H1 (cell line): ENCODE measurements around the gene ARID5B. TPM values are rescaled to one million over a fixed set of nuclear protein-coding genes. Genes with fewer than 3 reads are reported as not detected.

ENCODE experiments used
- HDAC2 ChIP-seq, 2 experiments: fragments of 300-600 bp in 1 of 2; sonication (generic) in 1 of 2; IDR thresholded peaks; 2 replicates each; pipeline ENCODE4 v1.6.1; 2011 to 2012; ENCODE audit warnings: low read depth in 2 of 2, low read length in 2 of 2, mild to moderate bottlenecking in 2 of 2, moderate library complexity in 2 of 2, borderline replicate concordance in 1 of 2, inconsistent platforms in 1 of 2
- KDM1A ChIP-seq: fragments of 200-600, 300-600 bp; sonication (generic); IDR thresholded peaks from 2 replicates; pipeline ENCODE4 v1.7.1; 2016; ENCODE audit warnings: mild to moderate bottlenecking, low read length, borderline replicate concordance
- RNF2 ChIP-seq: fragments of 200-900, 300-1000 bp; sonication (generic); IDR thresholded peaks from 2 replicates; pipeline ENCODE4 v1.7.1; 2016; ENCODE audit warnings: borderline replicate concordance, low read depth, mild to moderate bottlenecking, antibody characterized with exemption, low read length; ENCODE audit not compliant: poor library complexity, severe bottlenecking; ENCODE audit errors: missing control alignments
- SRF ChIP-seq: IDR thresholded peaks from 2 replicates; pipeline ENCODE4 v1.6.1; 2011; ENCODE audit warnings: mild to moderate bottlenecking, low read depth, low read length, moderate library complexity
- SUZ12 ChIP-seq: fragments of 200-600 bp; sonication (generic); IDR thresholded peaks from 2 replicates; pipeline ENCODE4 v1.6.1; 2012; ENCODE audit warnings: mild to moderate bottlenecking, inconsistent platforms, low read length, moderate library complexity, mixed read lengths
- polyA plus RNA-seq, 7 experiments: library from polyadenylated mRNA; depleted of rRNA in 3 of 7; stranded (reverse) in 5 of 7; unstranded in 2 of 7; fragments of >200 nt in 5 of 7; fragments of 200-250 nt in 2 of 7; gene quantifications; 1 replicate in 5 of 7; 2 replicates in 1 of 7; 4 replicates in 1 of 7; pipeline versions ENCODE4 v1.2.1 to v1.2.3, GENCODE V29; 2011 to 2013; ENCODE audit warnings: missing spikeins in 2 of 7, mixed read lengths in 2 of 7
- total RNA-seq: library from RNA; stranded (reverse); fragmentation: NEBNext Ultra II Directional; extraction: Animal tissue kit (Norgen Biotek cat#: 25700); gene quantifications from 2 replicates; pipeline ENCODE4 v1.2.1, GENCODE V29; 2021
- TF ChIP-seq, protein P1 (sequence below): fragments of 300-600 bp; sonication (generic); IDR thresholded peaks from 2 replicates; pipeline ENCODE4 v1.7.1; 2012; ENCODE audit warnings: low read length, moderate library complexity, mild to moderate bottlenecking, inconsistent platforms; ENCODE audit not compliant: insufficient replicate concordance
- TF ChIP-seq, protein P2 (sequence below): IDR thresholded peaks from 2 replicates; pipeline ENCODE4 v1.6.1; 2011; ENCODE audit warnings: low read length, improper control_type of control experiment

Gene ARID5B
- total and polyA plus RNA-seq, 2 of the 8 experiments (the other 6 are each of a cell fraction or from before 2014, with no cell fraction given): 0.21 to 1.1 TPM

DNA sequence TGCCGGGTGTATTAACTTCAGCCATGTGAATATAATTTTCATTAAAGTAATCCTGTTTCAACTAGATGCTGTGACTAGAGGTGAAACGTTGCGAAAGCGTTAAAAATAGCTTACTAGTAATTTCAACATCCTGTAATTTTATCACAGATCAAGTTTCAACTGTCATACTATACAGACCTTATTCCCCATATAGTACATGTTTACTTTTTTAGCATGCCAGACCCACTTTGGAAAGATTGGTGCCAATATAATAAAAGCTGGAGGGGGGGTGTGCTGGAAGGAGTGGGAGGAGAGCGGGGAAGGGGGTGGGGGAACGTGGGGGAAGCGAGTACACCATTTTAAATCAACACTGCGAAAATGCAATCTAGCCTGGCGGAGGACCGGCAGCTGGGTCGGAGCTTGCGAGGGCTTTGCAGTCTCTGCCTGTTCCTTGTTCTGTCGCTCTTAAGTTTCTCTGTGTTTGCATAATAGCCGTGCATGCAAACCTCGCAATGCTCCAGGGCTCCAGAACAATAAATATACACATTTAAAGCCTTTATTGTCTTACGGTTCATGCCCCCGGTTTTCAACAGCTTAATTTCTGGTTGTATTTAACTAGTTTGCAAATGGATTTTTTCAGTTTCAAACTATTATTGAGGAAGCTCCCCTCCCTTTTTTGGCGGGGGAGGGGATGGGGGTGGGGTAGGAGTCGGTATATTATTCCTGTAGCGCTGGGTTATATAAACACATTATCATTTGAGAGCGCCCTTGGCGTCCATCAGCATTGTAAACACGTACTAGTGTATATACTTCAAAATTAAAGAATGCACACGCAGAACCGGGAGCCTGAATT, 1.3 kb upstream of the ARID5B start (continued):
- TF ChIP-seq, protein P1, sequence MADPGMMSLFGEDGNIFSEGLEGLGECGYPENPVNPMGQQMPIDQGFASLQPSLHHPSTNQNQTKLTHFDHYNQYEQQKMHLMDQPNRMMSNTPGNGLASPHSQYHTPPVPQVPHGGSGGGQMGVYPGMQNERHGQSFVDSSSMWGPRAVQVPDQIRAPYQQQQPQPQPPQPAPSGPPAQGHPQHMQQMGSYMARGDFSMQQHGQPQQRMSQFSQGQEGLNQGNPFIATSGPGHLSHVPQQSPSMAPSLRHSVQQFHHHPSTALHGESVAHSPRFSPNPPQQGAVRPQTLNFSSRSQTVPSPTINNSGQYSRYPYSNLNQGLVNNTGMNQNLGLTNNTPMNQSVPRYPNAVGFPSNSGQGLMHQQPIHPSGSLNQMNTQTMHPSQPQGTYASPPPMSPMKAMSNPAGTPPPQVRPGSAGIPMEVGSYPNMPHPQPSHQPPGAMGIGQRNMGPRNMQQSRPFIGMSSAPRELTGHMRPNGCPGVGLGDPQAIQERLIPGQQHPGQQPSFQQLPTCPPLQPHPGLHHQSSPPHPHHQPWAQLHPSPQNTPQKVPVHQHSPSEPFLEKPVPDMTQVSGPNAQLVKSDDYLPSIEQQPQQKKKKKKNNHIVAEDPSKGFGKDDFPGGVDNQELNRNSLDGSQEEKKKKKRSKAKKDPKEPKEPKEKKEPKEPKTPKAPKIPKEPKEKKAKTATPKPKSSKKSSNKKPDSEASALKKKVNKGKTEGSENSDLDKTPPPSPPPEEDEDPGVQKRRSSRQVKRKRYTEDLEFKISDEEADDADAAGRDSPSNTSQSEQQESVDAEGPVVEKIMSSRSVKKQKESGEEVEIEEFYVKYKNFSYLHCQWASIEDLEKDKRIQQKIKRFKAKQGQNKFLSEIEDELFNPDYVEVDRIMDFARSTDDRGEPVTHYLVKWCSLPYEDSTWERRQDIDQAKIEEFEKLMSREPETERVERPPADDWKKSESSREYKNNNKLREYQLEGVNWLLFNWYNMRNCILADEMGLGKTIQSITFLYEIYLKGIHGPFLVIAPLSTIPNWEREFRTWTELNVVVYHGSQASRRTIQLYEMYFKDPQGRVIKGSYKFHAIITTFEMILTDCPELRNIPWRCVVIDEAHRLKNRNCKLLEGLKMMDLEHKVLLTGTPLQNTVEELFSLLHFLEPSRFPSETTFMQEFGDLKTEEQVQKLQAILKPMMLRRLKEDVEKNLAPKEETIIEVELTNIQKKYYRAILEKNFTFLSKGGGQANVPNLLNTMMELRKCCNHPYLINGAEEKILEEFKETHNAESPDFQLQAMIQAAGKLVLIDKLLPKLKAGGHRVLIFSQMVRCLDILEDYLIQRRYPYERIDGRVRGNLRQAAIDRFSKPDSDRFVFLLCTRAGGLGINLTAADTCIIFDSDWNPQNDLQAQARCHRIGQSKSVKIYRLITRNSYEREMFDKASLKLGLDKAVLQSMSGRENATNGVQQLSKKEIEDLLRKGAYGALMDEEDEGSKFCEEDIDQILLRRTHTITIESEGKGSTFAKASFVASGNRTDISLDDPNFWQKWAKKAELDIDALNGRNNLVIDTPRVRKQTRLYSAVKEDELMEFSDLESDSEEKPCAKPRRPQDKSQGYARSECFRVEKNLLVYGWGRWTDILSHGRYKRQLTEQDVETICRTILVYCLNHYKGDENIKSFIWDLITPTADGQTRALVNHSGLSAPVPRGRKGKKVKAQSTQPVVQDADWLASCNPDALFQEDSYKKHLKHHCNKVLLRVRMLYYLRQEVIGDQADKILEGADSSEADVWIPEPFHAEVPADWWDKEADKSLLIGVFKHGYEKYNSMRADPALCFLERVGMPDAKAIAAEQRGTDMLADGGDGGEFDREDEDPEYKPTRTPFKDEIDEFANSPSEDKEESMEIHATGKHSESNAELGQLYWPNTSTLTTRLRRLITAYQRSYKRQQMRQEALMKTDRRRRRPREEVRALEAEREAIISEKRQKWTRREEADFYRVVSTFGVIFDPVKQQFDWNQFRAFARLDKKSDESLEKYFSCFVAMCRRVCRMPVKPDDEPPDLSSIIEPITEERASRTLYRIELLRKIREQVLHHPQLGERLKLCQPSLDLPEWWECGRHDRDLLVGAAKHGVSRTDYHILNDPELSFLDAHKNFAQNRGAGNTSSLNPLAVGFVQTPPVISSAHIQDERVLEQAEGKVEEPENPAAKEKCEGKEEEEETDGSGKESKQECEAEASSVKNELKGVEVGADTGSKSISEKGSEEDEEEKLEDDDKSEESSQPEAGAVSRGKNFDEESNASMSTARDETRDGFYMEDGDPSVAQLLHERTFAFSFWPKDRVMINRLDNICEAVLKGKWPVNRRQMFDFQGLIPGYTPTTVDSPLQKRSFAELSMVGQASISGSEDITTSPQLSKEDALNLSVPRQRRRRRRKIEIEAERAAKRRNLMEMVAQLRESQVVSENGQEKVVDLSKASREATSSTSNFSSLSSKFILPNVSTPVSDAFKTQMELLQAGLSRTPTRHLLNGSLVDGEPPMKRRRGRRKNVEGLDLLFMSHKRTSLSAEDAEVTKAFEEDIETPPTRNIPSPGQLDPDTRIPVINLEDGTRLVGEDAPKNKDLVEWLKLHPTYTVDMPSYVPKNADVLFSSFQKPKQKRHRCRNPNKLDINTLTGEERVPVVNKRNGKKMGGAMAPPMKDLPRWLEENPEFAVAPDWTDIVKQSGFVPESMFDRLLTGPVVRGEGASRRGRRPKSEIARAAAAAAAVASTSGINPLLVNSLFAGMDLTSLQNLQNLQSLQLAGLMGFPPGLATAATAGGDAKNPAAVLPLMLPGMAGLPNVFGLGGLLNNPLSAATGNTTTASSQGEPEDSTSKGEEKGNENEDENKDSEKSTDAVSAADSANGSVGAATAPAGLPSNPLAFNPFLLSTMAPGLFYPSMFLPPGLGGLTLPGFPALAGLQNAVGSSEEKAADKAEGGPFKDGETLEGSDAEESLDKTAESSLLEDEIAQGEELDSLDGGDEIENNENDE: peak; percentile 22
- TF ChIP-seq, protein P2, sequence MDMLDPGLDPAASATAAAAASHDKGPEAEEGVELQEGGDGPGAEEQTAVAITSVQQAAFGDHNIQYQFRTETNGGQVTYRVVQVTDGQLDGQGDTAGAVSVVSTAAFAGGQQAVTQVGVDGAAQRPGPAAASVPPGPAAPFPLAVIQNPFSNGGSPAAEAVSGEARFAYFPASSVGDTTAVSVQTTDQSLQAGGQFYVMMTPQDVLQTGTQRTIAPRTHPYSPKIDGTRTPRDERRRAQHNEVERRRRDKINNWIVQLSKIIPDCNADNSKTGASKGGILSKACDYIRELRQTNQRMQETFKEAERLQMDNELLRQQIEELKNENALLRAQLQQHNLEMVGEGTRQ: no peak
- TF ChIP-seq SUZ12: 0 out of 2 replicates have a peak, but pooled peaks have one; percentile 24
- TF ChIP-seq SRF: no peak
- TF ChIP-seq KDM1A: no peak
- TF ChIP-seq RNF2: no peak
- no peak for TF ChIP-seq HDAC2 (IDR thresholded peaks at IDR 0.05; ENCODE audit: borderline replicate concordance in 1 of 2, low read depth in 2 of 2, low read length in 2 of 2)
